RWPE2 (cell line): ENCODE results near the gene ZNF563.
"Not testable (repeated sequence)": the region's sequence is repeated elsewhere in the genome, so short reads cannot be mapped to it uniquely, and the experiment has no call there.

Source experiments
- ATAC-seq: fragments of 200-7000 bp; cut with Tn5 transposase; 3 replicates; pipeline ENCODE4 v1.9.1; 2021; ENCODE audit warnings: low read depth
- DNase-seq: peaks from one replicate; pipeline ENCODE4 v3.0.0-alpha.2; 2020; ENCODE audit warnings: low spot score
- H3K27ac ChIP-seq: fragments of 450-650 bp; 2 replicates; pipeline ENCODE4 v1.5.1; 2017; ENCODE audit warnings: mild to moderate bottlenecking; ENCODE audit not compliant: poor library complexity, severe bottlenecking
- H3K27me3 ChIP-seq: fragments of 250-450 bp; sonication (Bioruptor Pico); 2 replicates; pipeline ENCODE4 v1.5.1; 2021; ENCODE audit warnings: mild to moderate bottlenecking, moderate library complexity; ENCODE audit not compliant: insufficient read depth, poor library complexity, severe bottlenecking
- H3K36me3 ChIP-seq: fragments of 250-450 bp; sonication (Bioruptor Pico); 2 replicates; pipeline ENCODE4 v1.5.1; 2020; ENCODE audit warnings: low read depth, mild to moderate bottlenecking, moderate library complexity
- H3K4me1 ChIP-seq: fragments of 250-450 bp; sonication (Bioruptor Pico); 2 replicates; pipeline ENCODE4 v1.5.1; 2021; ENCODE audit warnings: mild to moderate bottlenecking, moderate library complexity; ENCODE audit not compliant: insufficient read depth, poor library complexity, severe bottlenecking
- H3K4me3 ChIP-seq: fragments of 250-450 bp; sonication (Bioruptor Pico); 2 replicates; pipeline ENCODE4 v1.5.1; 2021; ENCODE audit warnings: mild to moderate bottlenecking, moderate library complexity; ENCODE audit not compliant: severe bottlenecking
- H3K9me3 ChIP-seq: fragments of 250-450 bp; sonication (Bioruptor Pico); 2 replicates; pipeline ENCODE4 v1.5.1; 2021; ENCODE audit warnings: mild to moderate bottlenecking, moderate library complexity; ENCODE audit not compliant: severe bottlenecking
- TF ChIP-seq, protein P1 (sequence below): fragments of 450-650 bp; IDR thresholded peaks from one replicate; pipeline ENCODE4 v1.5.1; 2017; ENCODE audit warnings: mild to moderate bottlenecking, moderate library complexity; ENCODE audit not compliant: poor library complexity, severe bottlenecking

Gene ZNF563

DNA sequence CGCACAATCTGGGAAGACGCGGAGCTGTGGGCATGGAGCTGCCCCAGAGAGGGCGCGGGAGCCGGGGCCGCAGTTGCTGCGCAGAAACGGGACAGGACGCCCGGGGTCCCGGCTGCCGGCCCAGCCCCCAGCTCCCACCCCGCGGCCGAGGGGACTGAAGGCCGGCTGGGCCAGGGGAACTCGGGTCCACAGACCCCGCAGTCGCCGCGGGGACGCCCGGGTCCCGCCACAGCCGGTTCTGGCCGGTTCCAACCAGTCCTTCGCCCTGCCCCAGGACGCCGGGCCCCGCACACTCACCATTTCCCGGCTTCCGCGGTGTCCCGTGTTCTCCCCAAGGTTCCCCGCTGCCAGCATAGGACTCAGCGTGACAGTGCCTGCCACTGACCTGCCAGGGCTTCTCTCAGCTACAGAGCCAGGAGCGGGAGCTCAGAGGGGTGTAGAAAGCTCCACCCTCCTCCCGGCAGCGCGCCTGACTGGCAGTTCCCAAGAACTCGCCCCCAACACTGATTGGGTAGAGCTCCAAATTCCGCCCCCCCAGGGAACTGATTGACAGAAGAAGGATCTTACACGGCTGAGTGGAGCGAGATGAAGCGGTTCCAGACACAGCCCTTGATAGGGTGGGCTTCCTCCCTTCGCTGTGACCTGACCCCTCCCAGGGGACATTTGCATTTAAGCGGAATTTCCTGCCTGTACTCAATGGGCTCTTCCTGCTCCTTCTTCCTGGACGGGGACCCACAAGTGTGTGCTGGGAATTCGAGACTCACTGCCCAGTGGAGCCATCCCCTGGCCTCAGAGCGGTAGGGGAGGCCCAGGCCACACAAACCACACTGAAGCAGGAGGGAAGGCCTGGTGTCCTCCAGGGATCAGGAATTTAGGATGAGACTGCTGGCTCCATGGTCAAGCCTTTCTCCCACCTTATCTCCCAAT lies 32.1 kb upstream of the ZNF563 start, which contains the start of gene ZNF442:
Gene ZNF442 (minus strand): TSS at position 448 of the 927 bp plus-strand sequence. CDS start 2,052 bp downstream, outside the sequence.
- peak within 1 kb of the TSS; percentile 38 for H3K27ac ChIP-seq
- TF ChIP-seq, protein P1, sequence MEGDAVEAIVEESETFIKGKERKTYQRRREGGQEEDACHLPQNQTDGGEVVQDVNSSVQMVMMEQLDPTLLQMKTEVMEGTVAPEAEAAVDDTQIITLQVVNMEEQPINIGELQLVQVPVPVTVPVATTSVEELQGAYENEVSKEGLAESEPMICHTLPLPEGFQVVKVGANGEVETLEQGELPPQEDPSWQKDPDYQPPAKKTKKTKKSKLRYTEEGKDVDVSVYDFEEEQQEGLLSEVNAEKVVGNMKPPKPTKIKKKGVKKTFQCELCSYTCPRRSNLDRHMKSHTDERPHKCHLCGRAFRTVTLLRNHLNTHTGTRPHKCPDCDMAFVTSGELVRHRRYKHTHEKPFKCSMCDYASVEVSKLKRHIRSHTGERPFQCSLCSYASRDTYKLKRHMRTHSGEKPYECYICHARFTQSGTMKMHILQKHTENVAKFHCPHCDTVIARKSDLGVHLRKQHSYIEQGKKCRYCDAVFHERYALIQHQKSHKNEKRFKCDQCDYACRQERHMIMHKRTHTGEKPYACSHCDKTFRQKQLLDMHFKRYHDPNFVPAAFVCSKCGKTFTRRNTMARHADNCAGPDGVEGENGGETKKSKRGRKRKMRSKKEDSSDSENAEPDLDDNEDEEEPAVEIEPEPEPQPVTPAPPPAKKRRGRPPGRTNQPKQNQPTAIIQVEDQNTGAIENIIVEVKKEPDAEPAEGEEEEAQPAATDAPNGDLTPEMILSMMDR = peak; percentile 51

DNA sequence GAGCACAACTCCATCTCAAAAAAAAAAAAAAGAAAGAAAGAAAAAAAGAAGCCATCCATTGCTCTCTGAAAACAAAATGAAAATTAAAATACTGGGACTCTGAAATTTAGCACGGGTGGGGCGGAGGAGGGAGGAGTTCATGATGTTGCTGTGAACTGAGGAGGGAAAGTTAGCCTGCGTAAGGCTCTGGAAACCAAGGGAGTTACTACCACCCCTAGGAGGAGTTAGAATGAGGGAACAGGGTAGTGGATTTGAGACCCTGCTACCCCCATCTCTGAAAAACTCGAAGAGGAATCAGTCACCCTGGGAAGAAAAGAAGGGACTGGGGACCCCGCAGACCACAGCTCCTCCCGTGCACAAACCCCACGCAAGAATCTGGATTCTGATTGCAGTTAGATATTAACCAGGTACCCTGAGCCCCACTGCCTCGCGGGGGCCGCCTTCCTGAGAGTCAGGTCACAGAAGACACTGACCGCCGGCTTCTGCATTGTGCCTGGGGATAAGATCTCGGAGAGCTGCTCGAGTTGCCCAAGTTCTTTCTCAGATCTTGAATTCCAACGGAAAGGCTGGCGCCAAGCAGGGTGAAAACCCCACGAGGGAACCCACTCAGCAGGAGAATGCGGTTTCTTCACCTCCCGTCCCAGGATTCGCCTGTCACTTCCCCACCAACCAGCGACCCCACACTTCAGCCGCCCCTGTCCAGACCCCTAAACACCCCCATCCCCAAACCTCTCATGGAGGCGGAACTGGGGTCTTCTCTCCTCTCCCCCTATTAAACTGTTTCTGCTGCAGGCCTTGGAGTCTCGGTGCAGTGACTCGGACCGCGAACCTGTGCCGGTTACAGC lies 31.2 kb upstream of the ZNF563 start:
- Histone ChIP-seq H3K27me3 (no peaks in the 10 kb centered on the region), H3K9me3 (no peaks in the 10 kb centered on the region), H3K4me1 (no peaks in the 10 kb centered on the region), H3K27ac (peak overlapping the region; percentile 38), H3K4me3 (peak overlapping the region; percentile 80), H3K36me3 (no peaks in the 10 kb centered on the region)
- DNase-seq (no peak), ATAC-seq (no peak)
- TF ChIP-seq, protein P1 = no peak

More for the DNA sequence above, 32.1 kb upstream of the ZNF563 start, which contains the start of gene ZNF442:
- Histone ChIP-seq H3K9me3 (no peaks in the 10 kb centered on the region), H3K4me1 (no peaks in the 10 kb centered on the region), H3K4me3 (peak within 1 kb of the TSS; percentile 80), H3K36me3 (no peaks in the 10 kb centered on the region), H3K27me3 (no peaks in the 10 kb centered on the region)
- DNase-seq (peak; percentile 95), ATAC-seq (peak; percentile 98)

DNA sequence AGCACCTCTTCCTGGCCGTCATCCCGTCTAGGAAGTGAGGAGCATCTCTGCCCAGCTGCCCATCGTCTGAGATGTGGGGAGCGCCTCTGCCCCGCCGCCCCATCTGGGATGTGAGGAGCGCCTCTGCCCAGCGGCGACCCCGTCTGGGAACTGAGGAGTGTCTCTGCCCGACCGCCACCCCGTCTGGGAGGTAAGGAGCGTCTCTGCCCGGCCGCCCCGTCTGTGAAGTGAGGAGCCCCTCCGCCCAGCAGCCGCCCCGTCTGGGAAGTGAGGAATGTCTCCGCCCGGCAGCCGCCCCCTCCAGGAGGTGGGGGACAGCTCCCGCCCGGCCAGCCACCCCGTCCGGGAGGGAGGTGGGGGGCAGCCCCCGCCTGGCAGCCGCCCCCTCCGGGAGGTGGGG lies 28.8 kb upstream of the ZNF563 start:
- not testable (repeated sequence) for H3K27ac ChIP-seq, ATAC-seq, H3K27me3 ChIP-seq, H3K4me3 ChIP-seq, H3K9me3 ChIP-seq, DNase-seq, H3K4me1 ChIP-seq, H3K36me3 ChIP-seq

DNA sequence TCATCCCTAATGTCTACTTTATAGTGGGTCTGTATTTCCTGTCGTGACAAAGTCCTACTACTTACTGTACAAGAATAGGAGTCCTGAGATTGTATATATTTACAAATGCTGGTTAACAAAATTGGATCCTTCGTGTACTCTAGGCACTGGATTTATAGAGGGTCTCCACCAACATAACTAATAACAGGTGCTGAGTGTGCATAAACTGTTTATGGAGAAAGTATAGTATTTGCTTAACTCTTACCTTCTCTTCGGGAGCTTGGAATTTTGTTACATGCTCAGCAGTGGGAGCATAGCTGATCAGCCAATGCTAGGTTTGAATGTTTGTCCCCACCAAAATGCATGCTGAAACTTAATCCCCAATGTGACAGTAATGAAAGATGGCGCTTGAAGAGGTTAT lies 19.9 kb upstream of the ZNF563 start:
- Histone ChIP-seq H3K27ac (no peak overlapping the region), H3K4me3 (no peak overlapping the region), H3K36me3 (peaks cover 19% of the 10 kb centered on the region), H3K27me3 (no peaks in the 10 kb centered on the region), H3K9me3 (peaks cover 33% of the 10 kb centered on the region), H3K4me1 (no peaks in the 10 kb centered on the region)
- ATAC-seq (no peak), DNase-seq (no peak)
- TF ChIP-seq, protein P1 = no peak

DNA sequence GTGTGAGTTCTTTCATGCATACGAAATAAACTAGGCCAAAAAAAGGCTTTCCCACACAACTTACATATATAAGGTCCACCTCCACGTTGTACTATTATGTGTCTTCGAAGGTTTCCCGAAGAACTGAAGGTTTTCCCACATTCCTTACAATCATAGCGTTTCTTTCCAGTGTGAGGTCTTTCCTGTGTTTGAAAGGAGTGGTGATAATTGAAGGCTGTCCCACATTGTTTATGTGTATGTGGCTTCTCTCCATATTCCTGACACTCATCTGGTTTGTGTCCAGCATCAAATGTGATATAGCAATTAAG lies 17.4 kb upstream of the ZNF563 start:
- no peak overlapping the region for H3K27ac ChIP-seq
- H3K9me3 ChIP-seq = peaks cover 35% of the 10 kb centered on the region
- no peak overlapping the region for H3K4me3 ChIP-seq
- H3K4me1 ChIP-seq = no peaks in the 10 kb centered on the region
- TF ChIP-seq, protein P1 = no peak
- peaks cover 19% of the 10 kb centered on the region for H3K36me3 ChIP-seq
- ATAC-seq (no peak), DNase-seq (no peak)
- no peaks in the 10 kb centered on the region for H3K27me3 ChIP-seq
